Neural cell (in vitro differentiated cells): ENCODE data around the gene DOCK4. TPM values are rescaled to one million over a fixed set of nuclear protein-coding genes. Genes with fewer than 3 reads are reported as not detected.

Source experiments
- H2AFZ ChIP-seq: fragments of 200-600, 300-800 bp; sonication (generic), shearing (Covaris generic); 2 replicates; pipeline ENCODE4 v1.6.0; 2014; ENCODE audit warnings: low read depth, mild to moderate bottlenecking, antibody characterized with exemption, low read length, moderate library complexity
- H3F3A ChIP-seq: fragments of 200-600 bp; shearing (Covaris generic); 2 replicates; pipeline ENCODE4 v1.6.1; 2016; ENCODE audit warnings: mild to moderate bottlenecking, moderate library complexity, mixed read lengths, antibody characterized with exemption, low read length; ENCODE audit not compliant: insufficient read depth, poor library complexity, severe bottlenecking
- H3K27ac ChIP-seq: fragments of 200-600, 300-800 bp; sonication (generic), shearing (Covaris generic); 2 replicates; pipeline ENCODE4 v1.5.1; 2014; ENCODE audit warnings: mild to moderate bottlenecking, low read length, moderate library complexity
- H3K27me3 ChIP-seq: fragments of 300-800, 200-600 bp; sonication (generic), shearing (Covaris generic); 2 replicates; pipeline ENCODE4 v1.6.0; 2014; ENCODE audit warnings: mild to moderate bottlenecking, low read depth, low read length, moderate library complexity; ENCODE audit not compliant: insufficient read depth
- H3K36me3 ChIP-seq: fragments of 300-800, 200-600 bp; sonication (generic), shearing (Covaris generic); 2 replicates; pipeline ENCODE4 v1.5.1; 2014; ENCODE audit warnings: mild to moderate bottlenecking, antibody characterized with exemption, low read length, moderate library complexity; ENCODE audit not compliant: insufficient read depth
- H3K4me2 ChIP-seq: fragments of 300-800, 200-600 bp; sonication (generic), shearing (Covaris generic); 2 replicates; pipeline ENCODE4 v1.6.0; 2014; ENCODE audit warnings: mild to moderate bottlenecking, low read length
- H3K4me3 ChIP-seq: fragments of 300-800, 200-600 bp; sonication (generic), shearing (Covaris generic); 2 replicates; pipeline ENCODE4 v1.5.1; 2014; ENCODE audit warnings: mild to moderate bottlenecking, low read length, moderate library complexity
- H3K79me2 ChIP-seq: fragments of 200-600 bp; shearing (Covaris generic); replicated peaks from 2 replicates; pipeline ENCODE4 v1.6.0; 2014; ENCODE audit warnings: mild to moderate bottlenecking, low read length, moderate library complexity; ENCODE audit not compliant: insufficient read depth
- H3K9ac ChIP-seq: fragments of 300-800, 200-600 bp; sonication (generic), shearing (Covaris generic); 2 replicates; pipeline ENCODE4 v1.6.1; 2016; ENCODE audit warnings: mild to moderate bottlenecking, low read length, mixed read lengths
- H3K9me2 ChIP-seq: fragments of 200-600 bp; shearing (Covaris generic); 2 replicates; pipeline ENCODE4 v1.6.1; 2016; ENCODE audit warnings: mild to moderate bottlenecking, low read length, mixed read lengths; ENCODE audit not compliant: insufficient read depth
- H3K9me3 ChIP-seq: fragments of 200-600, 300-800 bp; sonication (generic), shearing (Covaris generic); 2 replicates; pipeline ENCODE4 v1.6.1; 2016; ENCODE audit warnings: mild to moderate bottlenecking, mixed run types, low read length, moderate library complexity, mixed read lengths
- H4K20me1 ChIP-seq: fragments of 200-600 bp; shearing (Covaris generic); 2 replicates; pipeline ENCODE4 v1.6.1; 2016; ENCODE audit warnings: mild to moderate bottlenecking, mixed run types; ENCODE audit not compliant: insufficient read depth
- EP300 ChIP-seq: fragments of 450-650 bp; conservative IDR thresholded peaks from 2 replicates; pipeline ENCODE4 v1.6.1; 2014; ENCODE audit warnings: antibody characterized with exemption, mild to moderate bottlenecking, moderate library complexity; ENCODE audit not compliant: poor library complexity, severe bottlenecking
- EZH2 ChIP-seq: fragments of 200-600, 300-800 bp; shearing (Covaris generic), sonication (generic); IDR thresholded peaks from 2 replicates; pipeline ENCODE4 v1.6.1; 2014; ENCODE audit warnings: antibody characterized with exemption, low read length, borderline replicate concordance, mild to moderate bottlenecking; ENCODE audit not compliant: insufficient read depth, poor library complexity, severe bottlenecking
- MXI1 ChIP-seq: fragments of 450-650 bp; conservative IDR thresholded peaks from 2 replicates; pipeline ENCODE4 v1.6.1; 2014; ENCODE audit warnings: antibody characterized with exemption, mild to moderate bottlenecking; ENCODE audit not compliant: poor library complexity, severe bottlenecking
- POLR2AphosphoS5 ChIP-seq: IDR thresholded peaks from 2 replicates; pipeline ENCODE4 v1.6.1; 2012
- RAD21 ChIP-seq: fragments of 450-650 bp; conservative IDR thresholded peaks from 2 replicates; pipeline ENCODE4 v1.6.1; 2014; ENCODE audit warnings: antibody characterized with exemption, mild to moderate bottlenecking, moderate library complexity
- SMC3 ChIP-seq: fragments of 450-650 bp; conservative IDR thresholded peaks from 2 replicates; pipeline ENCODE4 v1.6.1; 2014; ENCODE audit warnings: antibody characterized with exemption, mild to moderate bottlenecking, moderate library complexity; ENCODE audit not compliant: poor library complexity
- TAF1 ChIP-seq: IDR thresholded peaks from 2 replicates; pipeline ENCODE4 v1.6.1; 2012; ENCODE audit warnings: low read depth
- polyA plus RNA-seq: library from polyadenylated mRNA; depleted of rRNA; stranded (reverse); fragments of >200 nt; gene quantifications from 2 replicates; pipeline ENCODE4 v1.2.3, GENCODE V29; 2014
- TF ChIP-seq, protein P1 (sequence below): fragments of 450-650 bp; IDR thresholded peaks from 2 replicates; pipeline ENCODE4 v1.5.1; 2014; ENCODE audit warnings: antibody characterized with exemption, mild to moderate bottlenecking, moderate library complexity; ENCODE audit not compliant: poor library complexity, severe bottlenecking
- TF ChIP-seq, protein P2 (sequence below): IDR thresholded peaks from 2 replicates; pipeline ENCODE4 v1.6.1; 2012; ENCODE audit warnings: borderline replicate concordance

DOCK4 gene
- polyA plus RNA-seq, 1 donor from 2014 or later = 28.1 TPM

DNA sequence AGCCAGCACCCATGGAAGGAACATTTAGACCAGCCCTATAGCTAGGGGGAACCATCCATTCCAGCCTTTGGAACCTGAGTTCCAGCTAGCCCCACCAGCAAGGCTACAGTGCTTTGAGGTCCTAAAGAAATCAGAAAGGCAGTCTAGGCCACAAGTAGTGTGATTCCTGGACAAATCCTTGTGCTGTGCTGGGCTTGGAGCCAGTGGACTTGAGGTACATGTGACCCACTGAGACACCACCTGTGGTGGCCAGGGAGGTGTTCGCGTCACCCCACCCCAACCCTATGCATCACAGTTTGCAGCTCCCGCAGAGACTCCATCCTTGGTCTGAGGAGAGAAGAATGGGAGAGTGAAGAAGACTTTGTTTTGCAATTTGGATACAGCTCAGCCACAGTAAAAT, 32.1 kb upstream of the DOCK4 start:
- H3K27me3 ChIP-seq = no peaks in the 10 kb centered on the region
- no peak for TF ChIP-seq POLR2AphosphoS5
- TF ChIP-seq SMC3 = no peak
- no peak for TF ChIP-seq MXI1
- TF ChIP-seq EZH2 = no peak
- TF ChIP-seq, protein P1, sequence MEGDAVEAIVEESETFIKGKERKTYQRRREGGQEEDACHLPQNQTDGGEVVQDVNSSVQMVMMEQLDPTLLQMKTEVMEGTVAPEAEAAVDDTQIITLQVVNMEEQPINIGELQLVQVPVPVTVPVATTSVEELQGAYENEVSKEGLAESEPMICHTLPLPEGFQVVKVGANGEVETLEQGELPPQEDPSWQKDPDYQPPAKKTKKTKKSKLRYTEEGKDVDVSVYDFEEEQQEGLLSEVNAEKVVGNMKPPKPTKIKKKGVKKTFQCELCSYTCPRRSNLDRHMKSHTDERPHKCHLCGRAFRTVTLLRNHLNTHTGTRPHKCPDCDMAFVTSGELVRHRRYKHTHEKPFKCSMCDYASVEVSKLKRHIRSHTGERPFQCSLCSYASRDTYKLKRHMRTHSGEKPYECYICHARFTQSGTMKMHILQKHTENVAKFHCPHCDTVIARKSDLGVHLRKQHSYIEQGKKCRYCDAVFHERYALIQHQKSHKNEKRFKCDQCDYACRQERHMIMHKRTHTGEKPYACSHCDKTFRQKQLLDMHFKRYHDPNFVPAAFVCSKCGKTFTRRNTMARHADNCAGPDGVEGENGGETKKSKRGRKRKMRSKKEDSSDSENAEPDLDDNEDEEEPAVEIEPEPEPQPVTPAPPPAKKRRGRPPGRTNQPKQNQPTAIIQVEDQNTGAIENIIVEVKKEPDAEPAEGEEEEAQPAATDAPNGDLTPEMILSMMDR = no peak
- no peak for TF ChIP-seq EP300
- no peak for TF ChIP-seq RAD21
- no peaks in the 10 kb centered on the region for H3K9me3 ChIP-seq
- no peaks in the 10 kb centered on the region for H3K9me2 ChIP-seq
- H2AFZ ChIP-seq = no peak overlapping the region
- H3K27ac ChIP-seq = no peak overlapping the region
- no peak overlapping the region for H3K4me2 ChIP-seq
- H3K79me2 ChIP-seq = peaks cover 3% of the 10 kb centered on the region
- H3K36me3 ChIP-seq = no peaks in the 10 kb centered on the region
- no peak overlapping the region for H3K4me3 ChIP-seq
- no peak overlapping the region for H3K9ac ChIP-seq
- H4K20me1 ChIP-seq = no peaks in the 10 kb centered on the region
- no peaks in the 10 kb centered on the region for H3F3A ChIP-seq

DNA sequence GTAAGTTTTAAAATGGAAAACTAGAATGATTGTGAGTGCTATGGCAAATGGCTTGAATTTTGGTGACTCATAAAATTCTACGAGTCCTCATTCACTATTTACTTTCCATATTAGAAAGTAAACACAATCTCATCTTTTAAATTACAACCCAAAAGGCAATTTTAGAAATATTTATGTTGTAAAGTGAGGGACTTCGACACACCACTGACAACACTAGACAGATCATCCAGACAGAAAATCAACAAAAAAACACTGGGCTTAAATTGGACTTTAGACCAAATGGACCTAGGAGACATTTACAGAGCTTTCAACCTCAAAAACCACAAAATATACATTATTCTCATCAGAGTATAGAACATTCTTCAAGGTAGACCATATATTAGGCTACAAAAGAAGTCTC, 30.4 kb upstream of the DOCK4 start:
- Histone ChIP-seq H3K9me3 (no peaks in the 10 kb centered on the region), H3F3A (no peaks in the 10 kb centered on the region), H3K36me3 (no peaks in the 10 kb centered on the region), H4K20me1 (no peaks in the 10 kb centered on the region), H2AFZ (no peak overlapping the region), H3K27me3 (no peaks in the 10 kb centered on the region), H3K9me2 (no peaks in the 10 kb centered on the region), H3K4me3 (no peak overlapping the region), H3K27ac (no peak overlapping the region), H3K79me2 (peaks cover 3% of the 10 kb centered on the region), H3K4me2 (no peak overlapping the region), H3K9ac (no peak overlapping the region)
- TF ChIP-seq, protein P2, sequence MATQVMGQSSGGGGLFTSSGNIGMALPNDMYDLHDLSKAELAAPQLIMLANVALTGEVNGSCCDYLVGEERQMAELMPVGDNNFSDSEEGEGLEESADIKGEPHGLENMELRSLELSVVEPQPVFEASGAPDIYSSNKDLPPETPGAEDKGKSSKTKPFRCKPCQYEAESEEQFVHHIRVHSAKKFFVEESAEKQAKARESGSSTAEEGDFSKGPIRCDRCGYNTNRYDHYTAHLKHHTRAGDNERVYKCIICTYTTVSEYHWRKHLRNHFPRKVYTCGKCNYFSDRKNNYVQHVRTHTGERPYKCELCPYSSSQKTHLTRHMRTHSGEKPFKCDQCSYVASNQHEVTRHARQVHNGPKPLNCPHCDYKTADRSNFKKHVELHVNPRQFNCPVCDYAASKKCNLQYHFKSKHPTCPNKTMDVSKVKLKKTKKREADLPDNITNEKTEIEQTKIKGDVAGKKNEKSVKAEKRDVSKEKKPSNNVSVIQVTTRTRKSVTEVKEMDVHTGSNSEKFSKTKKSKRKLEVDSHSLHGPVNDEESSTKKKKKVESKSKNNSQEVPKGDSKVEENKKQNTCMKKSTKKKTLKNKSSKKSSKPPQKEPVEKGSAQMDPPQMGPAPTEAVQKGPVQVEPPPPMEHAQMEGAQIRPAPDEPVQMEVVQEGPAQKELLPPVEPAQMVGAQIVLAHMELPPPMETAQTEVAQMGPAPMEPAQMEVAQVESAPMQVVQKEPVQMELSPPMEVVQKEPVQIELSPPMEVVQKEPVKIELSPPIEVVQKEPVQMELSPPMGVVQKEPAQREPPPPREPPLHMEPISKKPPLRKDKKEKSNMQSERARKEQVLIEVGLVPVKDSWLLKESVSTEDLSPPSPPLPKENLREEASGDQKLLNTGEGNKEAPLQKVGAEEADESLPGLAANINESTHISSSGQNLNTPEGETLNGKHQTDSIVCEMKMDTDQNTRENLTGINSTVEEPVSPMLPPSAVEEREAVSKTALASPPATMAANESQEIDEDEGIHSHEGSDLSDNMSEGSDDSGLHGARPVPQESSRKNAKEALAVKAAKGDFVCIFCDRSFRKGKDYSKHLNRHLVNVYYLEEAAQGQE = no peak
- TF ChIP-seq TAF1 = no peak

DNA sequence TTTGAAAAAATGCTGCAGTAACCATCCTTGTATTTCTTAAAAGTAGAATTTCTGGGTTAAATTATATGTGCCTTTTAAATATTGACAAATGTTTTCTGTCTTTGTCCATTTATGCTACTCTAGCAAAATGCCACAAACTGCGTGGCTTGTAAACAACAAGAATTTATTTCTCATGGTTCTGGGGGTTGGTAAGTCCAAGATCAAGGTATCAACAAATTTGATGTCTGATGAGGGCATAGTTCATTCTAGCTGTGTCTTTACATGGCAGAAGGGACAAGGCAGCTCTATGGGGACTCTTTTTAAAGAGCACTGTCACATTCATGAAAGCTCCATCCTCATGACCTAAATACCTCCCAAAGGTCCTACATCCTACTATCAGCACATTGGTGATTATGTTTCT, 27.9 kb upstream of the DOCK4 start:
- Histone ChIP-seq H3F3A (no peaks in the 10 kb centered on the region), H3K79me2 (peaks cover 3% of the 10 kb centered on the region), H3K9ac (no peak overlapping the region), H3K27me3 (no peaks in the 10 kb centered on the region), H3K27ac (no peak overlapping the region), H3K9me2 (no peaks in the 10 kb centered on the region), H3K36me3 (no peaks in the 10 kb centered on the region), H3K4me2 (no peak overlapping the region), H4K20me1 (no peaks in the 10 kb centered on the region), H3K4me3 (no peak overlapping the region), H2AFZ (no peak overlapping the region), H3K9me3 (no peaks in the 10 kb centered on the region)
- TF ChIP-seq, protein P1 = no peak
- TF ChIP-seq, protein P2 = no peak
- TF ChIP-seq TAF1 (no peak), MXI1 (no peak), RAD21 (no peak), POLR2AphosphoS5 (no peak), EP300 (no peak), EZH2 (no peak), SMC3 (no peak)
